WTC11 (cell line): Measurements from ENCODE around the gene CCDC43. TPM values are rescaled to one million over a fixed set of nuclear protein-coding genes. Genes with fewer than 3 reads are reported as not detected.

Experiments used
- ATAC-seq: fragments of 200-7000 bp; cut with Tn5 transposase; 2 replicates; pipeline ENCODE4 v1.10.0; 2021; ENCODE audit warnings: mild to moderate bottlenecking, moderate library complexity
- CTCF ChIA-PET: fragments of 300-600 bp; sonication (Branson Sonifier 250); formaldehyde crosslinking; loops from one replicate; lab custom pipeline; 2021; ENCODE audit warnings: antibody characterized with exemption; lab: Charles Lee
- POLR2A ChIA-PET: fragments of 350-600 bp; sonication (Branson Sonifier 250); formaldehyde crosslinking; loops from one replicate; lab custom pipeline; 2021; ENCODE audit warnings: antibody characterized with exemption; lab: Charles Lee
- DNase-seq: peaks from one replicate; pipeline ENCODE4 v3.0.0; 2021; ENCODE audit warnings: low spot score
- H3K27ac Mint-ChIP-seq: 2 replicates; pipeline ENCODE4 v1.8.0; 2021; ENCODE audit warnings: mixed read lengths
- H3K27me3 Mint-ChIP-seq: 2 replicates; pipeline ENCODE4 v1.8.0; 2021; ENCODE audit warnings: low read depth, mild to moderate bottlenecking, moderate library complexity, mixed read lengths
- H3K36me3 Mint-ChIP-seq: 2 replicates; pipeline ENCODE4 v1.8.0; 2021; ENCODE audit warnings: mixed read lengths
- H3K4me1 Mint-ChIP-seq: 2 replicates; pipeline ENCODE4 v1.8.0; 2022; ENCODE audit warnings: mixed read lengths
- H3K4me3 Mint-ChIP-seq: 2 replicates; pipeline ENCODE4 v1.8.0; 2021; ENCODE audit warnings: mild to moderate bottlenecking, moderate library complexity, mixed read lengths
- H3K9me3 Mint-ChIP-seq: 2 replicates; pipeline ENCODE4 v1.8.0; 2021; ENCODE audit warnings: mixed read lengths
- ATF2 ChIP-seq: sonication (generic); formaldehyde crosslinking; IDR thresholded peaks from 2 replicates; pipeline ENCODE4 v1.8.1; 2022; ENCODE audit warnings: low read depth, missing genetic modification reagents, borderline replicate concordance
- CDX4 ChIP-seq: fragments of 250-450 bp; sonication (Bioruptor Pico); IDR thresholded peaks from 2 replicates; pipeline ENCODE4 v1.9.0; 2021; ENCODE audit warnings: moderate library complexity, mild to moderate bottlenecking, inconsistent platforms, borderline replicate concordance
- CTCF ChIP-seq: fragments of 200-600 bp; IDR thresholded peaks from 2 replicates; pipeline ENCODE4 v1.8.0; 2022; ENCODE audit warnings: antibody characterized with exemption
- ESRRA ChIP-seq: sonication (generic); formaldehyde crosslinking; IDR thresholded peaks from 2 replicates; pipeline ENCODE4 v1.8.1; 2022; ENCODE audit warnings: mild to moderate bottlenecking, missing genetic modification reagents, borderline replicate concordance
- ETV6 ChIP-seq: sonication (generic); formaldehyde crosslinking; IDR thresholded peaks from 2 replicates; pipeline ENCODE4 v1.8.1; 2022; ENCODE audit warnings: mild to moderate bottlenecking, missing genetic modification reagents
- FOXJ3 ChIP-seq: sonication (generic); formaldehyde crosslinking; IDR thresholded peaks from 2 replicates; pipeline ENCODE4 v1.9.0; 2021; ENCODE audit warnings: missing genetic modification reagents, mild to moderate bottlenecking, borderline replicate concordance
- PRDM15 ChIP-seq: sonication (generic); formaldehyde crosslinking; IDR thresholded peaks from 2 replicates; pipeline ENCODE4 v1.8.0; 2022; ENCODE audit warnings: missing genetic modification reagents
- SMAD3 ChIP-seq: sonication (generic); formaldehyde crosslinking; IDR thresholded peaks from 2 replicates; pipeline ENCODE4 v1.8.0; 2022; ENCODE audit warnings: missing genetic modification reagents, mild to moderate bottlenecking, borderline replicate concordance
- SOX15 ChIP-seq: fragments of 250-450 bp; sonication (Bioruptor Pico); IDR thresholded peaks from 2 replicates; pipeline ENCODE4 v1.9.0; 2021; ENCODE audit warnings: mild to moderate bottlenecking
- TEAD1 ChIP-seq: sonication (generic); formaldehyde crosslinking; IDR thresholded peaks from 2 replicates; pipeline ENCODE4 v1.8.0; 2022; ENCODE audit warnings: mild to moderate bottlenecking, missing genetic modification reagents
- TP53 ChIP-seq: sonication (generic); formaldehyde crosslinking; IDR thresholded peaks from 2 replicates; pipeline ENCODE4 v1.8.1; 2023; ENCODE audit warnings: mild to moderate bottlenecking, missing genetic modification reagents
- ZBTB43 ChIP-seq: sonication (generic); formaldehyde crosslinking; IDR thresholded peaks from 2 replicates; pipeline ENCODE4 v1.8.1; 2023; ENCODE audit warnings: mild to moderate bottlenecking, missing genetic modification reagents
- ZNF423 ChIP-seq: fragments of 250-450 bp; sonication (Bioruptor Pico); IDR thresholded peaks from 2 replicates; pipeline ENCODE4 v2.1.2; 2022; ENCODE audit warnings: mild to moderate bottlenecking, moderate library complexity
- ZNF512 ChIP-seq: sonication (generic); formaldehyde crosslinking; IDR thresholded peaks from 2 replicates; pipeline ENCODE4 v1.8.1; 2022; ENCODE audit warnings: missing genetic modification reagents, borderline replicate concordance
- total RNA-seq: library from RNA; stranded (reverse); gene quantifications from 3 replicates; pipeline ENCODE4 v1.2.3, GENCODE V29; 2021

CCDC43 gene
- total RNA-seq, 1 experiment from 2014 or later = 37.9 TPM

- CTCF ChIA-PET = no interaction called here
- TF ChIP-seq TEAD1 (CRISPR knock-in tag) (no peak), CTCF (no peak), SOX15 (CRISPR knock-in tag) (no peak), ZNF512 (CRISPR knock-in tag) (no peak), ZNF423 (CRISPR knock-in tag) (no peak), SMAD3 (CRISPR knock-in tag) (no peak), CDX4 (CRISPR knock-in tag) (no peak), TP53 (CRISPR knock-in tag) (no peak), PRDM15 (CRISPR knock-in tag) (no peak)
- H3K27ac Mint-ChIP-seq = no peak overlapping the region
Observed at GRCh38 chr17:44664867-44665266, 24.7 kb downstream of the CCDC43 start.

GRCh38 chr17:44663095-44663494 is 26.5 kb downstream of the CCDC43 start:
- DNase-seq (no peak), ATAC-seq (no peak)
- TF ChIP-seq ETV6 (no peak), ATF2 (CRISPR knock-in tag) (no peak), ZBTB43 (no peak), ESRRA (CRISPR knock-in tag) (no peak), FOXJ3 (CRISPR knock-in tag) (no peak)
- TF ChIP-seq, all 79 proteins: peak for 0
- H3K4me1 Mint-ChIP-seq = no peaks in the 10 kb centered on the region
- H3K4me3 Mint-ChIP-seq = no peak overlapping the region
- H3K36me3 Mint-ChIP-seq = no peaks in the 10 kb centered on the region
- peaks cover 9% of the 10 kb centered on the region for H3K27me3 Mint-ChIP-seq
- CTCF ChIA-PET = interaction anchor here (1.3 kb wide), 1 partner anchor 129 kb away, joined by 3 read pairs; no protein-coding TSS in a partner anchor
- no peak overlapping the region for H3K27ac Mint-ChIP-seq
- H3K9me3 Mint-ChIP-seq = no peaks in the 10 kb centered on the region
- POLR2A ChIA-PET = no interaction called here

More at GRCh38 chr17:44664867-44665266, 24.7 kb downstream of the CCDC43 start:
- Mint-ChIP-seq H3K27me3 (no peaks in the 10 kb centered on the region; the same call in 1 of the 2 replicates), H3K9me3 (no peaks in the 10 kb centered on the region), H3K36me3 (no peaks in the 10 kb centered on the region), H3K4me3 (no peak overlapping the region), H3K4me1 (no peaks in the 10 kb centered on the region)
- ATAC-seq (no peak), DNase-seq (no peak)
- POLR2A ChIA-PET = no interaction called here
